ENCODE results near the gene KIAA1328. TPM values are rescaled to one million over a fixed set of nuclear protein-coding genes. Genes with fewer than 3 reads are reported as not detected.

KIAA1328 gene
- total and polyA plus RNA-seq, 3 donors from 2014 or later, result 19.9 to 48.7 (median 35.0) TPM

DNA sequence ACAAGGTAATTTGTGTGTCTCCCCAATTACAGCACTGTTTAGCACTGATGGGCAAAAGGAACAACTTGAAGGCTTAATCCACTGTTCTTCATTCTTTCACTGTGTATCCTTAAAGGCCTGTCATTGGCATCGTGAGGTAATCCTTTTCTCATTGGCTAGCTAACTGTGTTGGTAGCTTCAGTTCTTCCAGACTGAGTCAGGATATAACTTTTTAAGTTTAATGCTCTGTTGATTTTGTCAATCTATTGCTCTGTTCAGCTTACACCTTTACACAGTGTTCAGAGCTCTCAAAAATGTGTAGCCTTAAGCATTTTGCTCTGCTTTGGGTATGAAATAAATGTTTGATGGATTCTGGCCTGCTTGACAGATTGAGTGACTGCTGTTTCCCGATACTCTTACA lies 148.2 kb downstream of the KIAA1328 start:
- Histone ChIP-seq H3K4me3 (no peak overlapping the region), H3K36me3 (ENCODE audit: low read depth, missing control alignments) (no peaks in the 10 kb centered on the region), H3K9me3 (no peaks in the 10 kb centered on the region), H3K4me1 (no peaks in the 10 kb centered on the region), H3K27me3 (no peaks in the 10 kb centered on the region), H3K27ac (no peak overlapping the region)
- whole genome bisulfite sequencing, 2 donors, result 90% methylated on average over 2 of the region's 2 CpGs
- TF ChIP-seq, protein P1, sequence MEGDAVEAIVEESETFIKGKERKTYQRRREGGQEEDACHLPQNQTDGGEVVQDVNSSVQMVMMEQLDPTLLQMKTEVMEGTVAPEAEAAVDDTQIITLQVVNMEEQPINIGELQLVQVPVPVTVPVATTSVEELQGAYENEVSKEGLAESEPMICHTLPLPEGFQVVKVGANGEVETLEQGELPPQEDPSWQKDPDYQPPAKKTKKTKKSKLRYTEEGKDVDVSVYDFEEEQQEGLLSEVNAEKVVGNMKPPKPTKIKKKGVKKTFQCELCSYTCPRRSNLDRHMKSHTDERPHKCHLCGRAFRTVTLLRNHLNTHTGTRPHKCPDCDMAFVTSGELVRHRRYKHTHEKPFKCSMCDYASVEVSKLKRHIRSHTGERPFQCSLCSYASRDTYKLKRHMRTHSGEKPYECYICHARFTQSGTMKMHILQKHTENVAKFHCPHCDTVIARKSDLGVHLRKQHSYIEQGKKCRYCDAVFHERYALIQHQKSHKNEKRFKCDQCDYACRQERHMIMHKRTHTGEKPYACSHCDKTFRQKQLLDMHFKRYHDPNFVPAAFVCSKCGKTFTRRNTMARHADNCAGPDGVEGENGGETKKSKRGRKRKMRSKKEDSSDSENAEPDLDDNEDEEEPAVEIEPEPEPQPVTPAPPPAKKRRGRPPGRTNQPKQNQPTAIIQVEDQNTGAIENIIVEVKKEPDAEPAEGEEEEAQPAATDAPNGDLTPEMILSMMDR (IDR thresholded peaks at IDR 0.05), result no peak
- no peak for TF ChIP-seq POLR2A (IDR thresholded peaks at IDR 0.05)
- DNase-seq, result no peak
- intact Hi-C loops (cut with DNase I; ENCODE audit: low total_unique reads), result no loop called here

DNA sequence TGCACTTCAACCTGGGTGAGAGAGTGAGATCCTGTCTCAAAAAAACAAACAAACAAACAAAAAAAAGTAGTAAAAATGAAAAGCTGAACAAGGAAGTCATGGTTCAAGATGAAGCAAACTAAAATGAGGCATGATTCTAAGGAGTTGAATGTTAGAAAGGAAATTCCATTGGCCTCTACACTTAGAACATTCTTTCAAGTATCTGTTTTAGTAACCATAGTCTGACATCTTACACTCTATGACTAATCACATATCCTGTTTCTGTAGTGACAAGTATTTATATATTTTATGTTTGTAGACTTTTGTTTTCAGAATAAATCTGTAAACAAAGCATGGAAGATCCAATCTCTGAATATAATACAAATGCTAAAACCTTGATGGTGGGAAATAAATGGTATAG lies 164.1 kb downstream of the KIAA1328 start:
- no peaks in the 10 kb centered on the region for H3K4me1 ChIP-seq
- no peaks in the 10 kb centered on the region for H3K36me3 ChIP-seq (ENCODE audit: low read depth, missing control alignments)
- H3K27ac ChIP-seq, result no peak overlapping the region
- no peaks in the 10 kb centered on the region for H3K9me3 ChIP-seq
- no peaks in the 10 kb centered on the region for H3K27me3 ChIP-seq
- intact Hi-C loops (cut with DNase I; ENCODE audit: low total_unique reads), result no loop called here
- H3K4me3 ChIP-seq, result no peak overlapping the region
- TF ChIP-seq, protein P1 (IDR thresholded peaks at IDR 0.05), result no peak
- no peak for TF ChIP-seq POLR2A (IDR thresholded peaks at IDR 0.05)
- no peak for DNase-seq

DNA sequence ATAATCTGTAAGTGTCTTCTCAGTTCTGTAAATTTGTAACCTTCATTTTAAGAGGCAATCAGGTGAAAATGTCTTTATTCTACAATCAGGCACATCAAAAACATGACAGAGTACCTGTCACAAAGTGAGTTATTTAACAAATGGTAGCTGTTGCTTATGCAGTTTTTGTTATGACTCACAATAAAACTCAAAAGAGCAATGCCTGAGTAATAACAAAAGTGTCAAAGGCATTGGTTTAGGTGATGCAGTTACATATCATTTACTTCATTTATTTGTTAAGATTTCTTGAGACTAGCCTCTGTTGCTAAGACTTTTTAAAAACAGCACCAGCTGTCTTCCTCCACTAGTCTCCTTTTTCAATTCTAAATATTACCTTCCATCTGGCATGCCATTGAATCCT lies 177.8 kb downstream of the KIAA1328 start:
- no peak for TF ChIP-seq POLR2A (IDR thresholded peaks at IDR 0.05)
- TF ChIP-seq, protein P1 (IDR thresholded peaks at IDR 0.05), result no peak
- intact Hi-C loops (cut with DNase I; ENCODE audit: low total_unique reads), result no loop called here
- Histone ChIP-seq H3K27me3 (no peaks in the 10 kb centered on the region), H3K27ac (no peak overlapping the region), H3K4me3 (no peak overlapping the region), H3K36me3 (ENCODE audit: low read depth, missing control alignments) (no peaks in the 10 kb centered on the region), H3K4me1 (no peaks in the 10 kb centered on the region), H3K9me3 (no peaks in the 10 kb centered on the region)
- no peak for DNase-seq

DNA sequence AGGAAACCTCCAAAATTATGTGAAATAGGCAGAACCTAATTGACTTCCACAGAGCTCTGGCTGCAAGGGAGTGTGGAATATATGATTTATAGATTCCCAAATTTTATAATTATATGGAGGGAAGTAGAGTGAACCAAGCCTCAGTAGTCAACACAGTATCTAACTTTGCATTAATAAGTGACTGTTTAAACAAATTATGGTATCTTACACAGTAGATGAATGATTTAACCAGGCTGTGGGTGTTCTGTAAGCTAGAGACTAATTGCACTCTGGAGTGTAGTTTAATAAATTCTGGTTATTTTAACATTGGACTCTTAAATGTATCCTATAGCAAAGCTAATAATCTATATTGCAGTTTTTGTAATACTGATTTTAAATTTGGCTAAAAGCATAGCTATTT lies 183.5 kb downstream of the KIAA1328 start:
- Histone ChIP-seq H3K9me3 (no peaks in the 10 kb centered on the region), H3K4me1 (no peaks in the 10 kb centered on the region), H3K36me3 (ENCODE audit: low read depth, missing control alignments) (no peaks in the 10 kb centered on the region), H3K27ac (no peak overlapping the region), H3K27me3 (no peaks in the 10 kb centered on the region), H3K4me3 (no peak overlapping the region)
- intact Hi-C loops (cut with DNase I; ENCODE audit: low total_unique reads), result no loop called here
- DNase-seq, result no peak
- TF ChIP-seq, protein P1 (IDR thresholded peaks at IDR 0.05), result no peak
- no peak for TF ChIP-seq POLR2A (IDR thresholded peaks at IDR 0.05)

DNA sequence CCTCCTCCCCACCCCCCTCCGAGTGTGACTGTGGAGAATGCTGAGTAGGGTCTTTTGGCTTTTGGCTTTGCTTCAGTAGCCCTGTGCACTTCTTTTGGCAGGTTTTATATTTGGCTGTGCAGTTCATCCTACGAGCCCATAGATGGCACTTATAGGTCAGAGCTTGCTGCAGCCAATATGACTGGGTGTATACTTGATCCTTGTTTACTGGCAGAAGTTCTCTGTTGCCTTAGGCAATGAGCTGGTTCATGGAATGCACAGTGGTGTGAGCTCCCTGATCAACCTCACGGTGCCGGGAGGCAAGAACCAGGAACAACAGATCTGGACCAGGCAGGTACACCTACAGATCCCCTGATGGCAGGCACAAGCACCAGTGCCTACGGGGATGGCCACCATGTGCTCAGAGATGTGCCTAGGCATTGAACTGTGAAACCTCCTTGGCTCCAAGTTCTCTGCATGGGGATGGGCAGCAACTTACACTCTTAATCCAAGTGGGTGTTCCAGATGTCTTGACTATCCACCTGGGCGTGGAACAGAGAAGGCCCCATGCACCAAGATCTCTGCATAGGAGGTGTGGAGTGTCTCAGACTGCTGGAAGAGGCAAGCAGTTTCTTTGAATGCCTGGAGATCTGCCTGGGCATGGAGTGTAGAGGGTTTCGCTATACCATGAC lies 190.4 kb downstream of the KIAA1328 start:
- no peaks in the 10 kb centered on the region for H3K9me3 ChIP-seq
- TF ChIP-seq POLR2A (IDR thresholded peaks at IDR 0.05), result no peak
- TF ChIP-seq, protein P1 (IDR thresholded peaks at IDR 0.05), result no peak
- WGBS, 2 donors, result 93 to 95% methylated on average over 7 of the region's 7 CpGs
- no peaks in the 10 kb centered on the region for H3K36me3 ChIP-seq (ENCODE audit: low read depth, missing control alignments)
- H3K27me3 ChIP-seq, result no peaks in the 10 kb centered on the region
- DNase-seq, result no peak
- intact Hi-C loops (cut with DNase I; ENCODE audit: low total_unique reads), result no loop called here
- no peaks in the 10 kb centered on the region for H3K4me1 ChIP-seq
- H3K27ac ChIP-seq, result no peak overlapping the region
- no peak overlapping the region for H3K4me3 ChIP-seq
